Measurements from ENCODE around the gene PRDM16.

- TF ChIP-seq, protein P1, sequence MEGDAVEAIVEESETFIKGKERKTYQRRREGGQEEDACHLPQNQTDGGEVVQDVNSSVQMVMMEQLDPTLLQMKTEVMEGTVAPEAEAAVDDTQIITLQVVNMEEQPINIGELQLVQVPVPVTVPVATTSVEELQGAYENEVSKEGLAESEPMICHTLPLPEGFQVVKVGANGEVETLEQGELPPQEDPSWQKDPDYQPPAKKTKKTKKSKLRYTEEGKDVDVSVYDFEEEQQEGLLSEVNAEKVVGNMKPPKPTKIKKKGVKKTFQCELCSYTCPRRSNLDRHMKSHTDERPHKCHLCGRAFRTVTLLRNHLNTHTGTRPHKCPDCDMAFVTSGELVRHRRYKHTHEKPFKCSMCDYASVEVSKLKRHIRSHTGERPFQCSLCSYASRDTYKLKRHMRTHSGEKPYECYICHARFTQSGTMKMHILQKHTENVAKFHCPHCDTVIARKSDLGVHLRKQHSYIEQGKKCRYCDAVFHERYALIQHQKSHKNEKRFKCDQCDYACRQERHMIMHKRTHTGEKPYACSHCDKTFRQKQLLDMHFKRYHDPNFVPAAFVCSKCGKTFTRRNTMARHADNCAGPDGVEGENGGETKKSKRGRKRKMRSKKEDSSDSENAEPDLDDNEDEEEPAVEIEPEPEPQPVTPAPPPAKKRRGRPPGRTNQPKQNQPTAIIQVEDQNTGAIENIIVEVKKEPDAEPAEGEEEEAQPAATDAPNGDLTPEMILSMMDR (IDR thresholded peaks at IDR 0.05), result no peak
- no peak for TF ChIP-seq POLR2A (IDR thresholded peaks at IDR 0.05)
Observed at GRCh38 chr1:3425486-3426215, 356.6 kb downstream of the PRDM16 start.
